Brain microvascular endothelial cell (primary cell): ENCODE measurements around the gene CCDC14.

ENCODE experiments used
- DNase-seq: peaks from one replicate; pipeline ENCODE4 v3.0.0-alpha.2; 2020
- H3K27ac ChIP-seq: fragments of 250-450 bp; sonication (Bioruptor Pico); 2 replicates; pipeline ENCODE4 v1.5.1; 2020; ENCODE audit warnings: mild to moderate bottlenecking, moderate library complexity
- H3K27me3 ChIP-seq: fragments of 250-450 bp; sonication (Bioruptor Pico); replicated peaks from 2 replicates; pipeline ENCODE4 v1.5.1; 2020; ENCODE audit warnings: mild to moderate bottlenecking
- H3K36me3 ChIP-seq: fragments of 250-450 bp; sonication (Bioruptor Pico); replicated peaks from 2 replicates; pipeline ENCODE4 v1.5.1; 2020; ENCODE audit warnings: mild to moderate bottlenecking
- H3K4me3 ChIP-seq: 2 replicates; pipeline ENCODE4 v1.5.1; 2011; ENCODE audit warnings: low read depth, mild to moderate bottlenecking, control low read depth, low read length, moderate library complexity
- CTCF ChIP-seq: IDR thresholded peaks from 2 replicates; pipeline ENCODE4 v1.5.1; 2011; ENCODE audit warnings: low read depth, mild to moderate bottlenecking, moderate library complexity, low read length, control low read depth, inconsistent platforms; ENCODE audit errors: missing control alignments
- in situ Hi-C: cut with HindIII; loops from 2 replicates; pipeline ENCODE4 v1.10.0; 2017; ENCODE audit warnings: low sequenced_read_pairs, low pct_ligation_motif_present

Gene CCDC14

GRCh38 chr3:123948449-123948848 lies 12.6 kb downstream of the CCDC14 start:
- no peaks in the 10 kb centered on the region for H3K27me3 ChIP-seq
- no peak for DNase-seq
- H3K27ac ChIP-seq = no peak overlapping the region
- no peak overlapping the region for H3K4me3 ChIP-seq
- TF ChIP-seq CTCF = no peak
- in situ Hi-C loops = no loop called here
- H3K36me3 ChIP-seq = peaks cover 7% of the 10 kb centered on the region

GRCh38 chr3:123947482-123947881 lies 13.5 kb downstream of the CCDC14 start:
- in situ Hi-C loops = no loop called here
- TF ChIP-seq CTCF = no peak
- H3K27ac ChIP-seq = no peak overlapping the region
- no peaks in the 10 kb centered on the region for H3K27me3 ChIP-seq
- peaks cover 2% of the 10 kb centered on the region for H3K36me3 ChIP-seq
- no peak for DNase-seq
- no peak overlapping the region for H3K4me3 ChIP-seq

GRCh38 chr3:123941542-123941941 lies 19.5 kb downstream of the CCDC14 start:
- no peak for TF ChIP-seq CTCF
- Histone ChIP-seq H3K27me3 (no peaks in the 10 kb centered on the region), H3K27ac (no peak overlapping the region), H3K4me3 (no peak overlapping the region), H3K36me3 (no peaks in the 10 kb centered on the region)
- no peak for DNase-seq
- in situ Hi-C loops = no loop called here

- peak; percentile 13 for TF ChIP-seq CTCF
- Histone ChIP-seq H3K27ac (no peak overlapping the region), H3K27me3 (no peaks in the 10 kb centered on the region), H3K4me3 (no peak overlapping the region), H3K36me3 (no peaks in the 10 kb centered on the region)
- DNase-seq = no peak
- in situ Hi-C loops = no loop called here
These were observed 19.9 kb downstream of the CCDC14 start for GRCh38 chr3:123941121-123941520.

- no peak for DNase-seq
- Histone ChIP-seq H3K27ac (no peak overlapping the region), H3K27me3 (no peaks in the 10 kb centered on the region), H3K4me3 (no peak overlapping the region), H3K36me3 (no peaks in the 10 kb centered on the region)
- no peak for TF ChIP-seq CTCF
- in situ Hi-C loops = no loop called here
These were observed 21.3 kb downstream of the CCDC14 start for GRCh38 chr3:123939706-123940105.

- Histone ChIP-seq H3K4me3 (no peak overlapping the region), H3K27me3 (no peaks in the 10 kb centered on the region), H3K36me3 (peaks cover 4% of the 10 kb centered on the region), H3K27ac (no peak overlapping the region)
- no peak for DNase-seq
- in situ Hi-C loops = no loop called here
- no peak for TF ChIP-seq CTCF
These were observed 24.6 kb downstream of the CCDC14 start for GRCh38 chr3:123936400-123936799.
